ENCODE measurements around the gene CREM.
A peak's percentile ranks its signal among the peaks of the same experiment; 100 is the strongest.

Gene CREM

GRCh38 chr10:35195361-35196306 lies 69.0 kb downstream of the CREM start:
- H3K4me1 ChIP-seq (ENCODE audit: control insufficient read depth, insufficient read depth, low read length) = peaks cover 6% of the 10 kb centered on the region
- peak overlapping the region; percentile 82 for H3K4me3 ChIP-seq (ENCODE audit: low read length)
- peak; percentile 95 for DNase-seq (ENCODE audit: low read depth)
- no peaks in the 10 kb centered on the region for H3K27me3 ChIP-seq (replicated peaks; ENCODE audit: control insufficient read depth, insufficient read depth, low read length)
- no peaks in the 10 kb centered on the region for H3K9me3 ChIP-seq (ENCODE audit: control insufficient read depth, low read length)
- H3K36me3 ChIP-seq (ENCODE audit: control insufficient read depth, insufficient read depth, low read length, severe bottlenecking) = no peaks in the 10 kb centered on the region
- peak overlapping the region; percentile 80 for H3K9ac ChIP-seq (ENCODE audit: low read length)

GRCh38 chr10:35200487-35200886 lies 73.8 kb downstream of the CREM start:
- Histone ChIP-seq H3K4me1 (ENCODE audit: control insufficient read depth, insufficient read depth, low read length) (peaks cover 10% of the 10 kb centered on the region), H3K27me3 (replicated peaks; ENCODE audit: control insufficient read depth, insufficient read depth, low read length) (no peaks in the 10 kb centered on the region), H3K36me3 (ENCODE audit: control insufficient read depth, insufficient read depth, low read length, severe bottlenecking) (no peaks in the 10 kb centered on the region), H3K4me3 (ENCODE audit: low read length) (no peak overlapping the region), H3K9me3 (ENCODE audit: control insufficient read depth, low read length) (no peaks in the 10 kb centered on the region), H3K9ac (ENCODE audit: low read length) (no peak overlapping the region)
- DNase-seq (ENCODE audit: low read depth) = no peak

GRCh38 chr10:35201234-35201633 lies 74.6 kb downstream of the CREM start:
- no peak for DNase-seq (ENCODE audit: low read depth)
- H3K36me3 ChIP-seq (ENCODE audit: control insufficient read depth, insufficient read depth, low read length, severe bottlenecking) = no peaks in the 10 kb centered on the region
- no peak overlapping the region for H3K9ac ChIP-seq (ENCODE audit: low read length)
- H3K9me3 ChIP-seq (ENCODE audit: control insufficient read depth, low read length) = no peaks in the 10 kb centered on the region
- no peak overlapping the region for H3K4me3 ChIP-seq (ENCODE audit: low read length)
- H3K4me1 ChIP-seq (ENCODE audit: control insufficient read depth, insufficient read depth, low read length) = peaks cover 9% of the 10 kb centered on the region
- H3K27me3 ChIP-seq (replicated peaks; ENCODE audit: control insufficient read depth, insufficient read depth, low read length) = no peaks in the 10 kb centered on the region

- Histone ChIP-seq H3K4me3 (ENCODE audit: low read length) (no peak overlapping the region), H3K27me3 (replicated peaks; ENCODE audit: control insufficient read depth, insufficient read depth, low read length) (no peaks in the 10 kb centered on the region)
Observed at GRCh38 chr10:35202050-35202449, 75.4 kb downstream of the CREM start.

GRCh38 chr10:35203745-35204144 lies 77.1 kb downstream of the CREM start:
- no peaks in the 10 kb centered on the region for H3K27me3 ChIP-seq (replicated peaks; ENCODE audit: control insufficient read depth, insufficient read depth, low read length)

More at GRCh38 chr10:35202050-35202449, 75.4 kb downstream of the CREM start:
- Histone ChIP-seq H3K9me3 (ENCODE audit: control insufficient read depth, low read length) (no peaks in the 10 kb centered on the region), H3K36me3 (ENCODE audit: control insufficient read depth, insufficient read depth, low read length, severe bottlenecking) (no peaks in the 10 kb centered on the region), H3K9ac (ENCODE audit: low read length) (no peak overlapping the region), H3K4me1 (ENCODE audit: control insufficient read depth, insufficient read depth, low read length) (peaks cover 5% of the 10 kb centered on the region)
- DNase-seq (ENCODE audit: low read depth) = no peak

GRCh38 chr10:35204650-35205319 lies 78.1 kb downstream of the CREM start:
- Histone ChIP-seq H3K9ac (ENCODE audit: low read length) (no peak overlapping the region), H3K4me3 (ENCODE audit: low read length) (no peak overlapping the region), H3K9me3 (ENCODE audit: control insufficient read depth, low read length) (no peaks in the 10 kb centered on the region), H3K27me3 (replicated peaks; ENCODE audit: control insufficient read depth, insufficient read depth, low read length) (no peaks in the 10 kb centered on the region), H3K4me1 (ENCODE audit: control insufficient read depth, insufficient read depth, low read length) (peaks cover 9% of the 10 kb centered on the region), H3K36me3 (ENCODE audit: control insufficient read depth, insufficient read depth, low read length, severe bottlenecking) (no peaks in the 10 kb centered on the region)
- DNase-seq (ENCODE audit: low read depth) = no peak

More at GRCh38 chr10:35203745-35204144, 77.1 kb downstream of the CREM start:
- Histone ChIP-seq H3K36me3 (ENCODE audit: control insufficient read depth, insufficient read depth, low read length, severe bottlenecking) (no peaks in the 10 kb centered on the region), H3K4me3 (ENCODE audit: low read length) (no peak overlapping the region), H3K9me3 (ENCODE audit: control insufficient read depth, low read length) (no peaks in the 10 kb centered on the region), H3K4me1 (ENCODE audit: control insufficient read depth, insufficient read depth, low read length) (peaks cover 9% of the 10 kb centered on the region), H3K9ac (ENCODE audit: low read length) (no peak overlapping the region)
- DNase-seq (ENCODE audit: low read depth) = no peak

GRCh38 chr10:35206274-35206673 lies 79.6 kb downstream of the CREM start:
- Histone ChIP-seq H3K27me3 (replicated peaks; ENCODE audit: control insufficient read depth, insufficient read depth, low read length) (no peaks in the 10 kb centered on the region), H3K4me3 (ENCODE audit: low read length) (no peak overlapping the region)

GRCh38 chr10:35208536-35208935 lies 81.9 kb downstream of the CREM start:
- H3K9me3 ChIP-seq (ENCODE audit: control insufficient read depth, low read length) = no peaks in the 10 kb centered on the region
- H3K4me3 ChIP-seq (ENCODE audit: low read length) = no peak overlapping the region
- H3K27me3 ChIP-seq (replicated peaks; ENCODE audit: control insufficient read depth, insufficient read depth, low read length) = no peaks in the 10 kb centered on the region
- H3K9ac ChIP-seq (ENCODE audit: low read length) = no peak overlapping the region
- H3K36me3 ChIP-seq (ENCODE audit: control insufficient read depth, insufficient read depth, low read length, severe bottlenecking) = no peaks in the 10 kb centered on the region
- peaks cover 20% of the 10 kb centered on the region for H3K4me1 ChIP-seq (ENCODE audit: control insufficient read depth, insufficient read depth, low read length)
- no peak for DNase-seq (ENCODE audit: low read depth)

More at GRCh38 chr10:35206274-35206673, 79.6 kb downstream of the CREM start:
- Histone ChIP-seq H3K4me1 (ENCODE audit: control insufficient read depth, insufficient read depth, low read length) (peaks cover 14% of the 10 kb centered on the region), H3K36me3 (ENCODE audit: control insufficient read depth, insufficient read depth, low read length, severe bottlenecking) (no peaks in the 10 kb centered on the region), H3K9ac (ENCODE audit: low read length) (no peak overlapping the region), H3K9me3 (ENCODE audit: control insufficient read depth, low read length) (no peaks in the 10 kb centered on the region)
- DNase-seq (ENCODE audit: low read depth) = no peak

- Histone ChIP-seq H3K4me3 (ENCODE audit: low read length) (no peak overlapping the region), H3K4me1 (ENCODE audit: control insufficient read depth, insufficient read depth, low read length) (peaks cover 20% of the 10 kb centered on the region), H3K36me3 (ENCODE audit: control insufficient read depth, insufficient read depth, low read length, severe bottlenecking) (no peaks in the 10 kb centered on the region), H3K9ac (ENCODE audit: low read length) (no peak overlapping the region), H3K27me3 (replicated peaks; ENCODE audit: control insufficient read depth, insufficient read depth, low read length) (no peaks in the 10 kb centered on the region), H3K9me3 (ENCODE audit: control insufficient read depth, low read length) (no peaks in the 10 kb centered on the region)
- no peak for DNase-seq (ENCODE audit: low read depth)
Observed at GRCh38 chr10:35208949-35209613, 82.4 kb downstream of the CREM start.

GRCh38 chr10:35210961-35211360 lies 84.3 kb downstream of the CREM start:
- H3K9me3 ChIP-seq (ENCODE audit: control insufficient read depth, low read length) = no peaks in the 10 kb centered on the region
- no peaks in the 10 kb centered on the region for H3K36me3 ChIP-seq (ENCODE audit: control insufficient read depth, insufficient read depth, low read length, severe bottlenecking)
- H3K9ac ChIP-seq (ENCODE audit: low read length) = no peak overlapping the region
- H3K27me3 ChIP-seq (replicated peaks; ENCODE audit: control insufficient read depth, insufficient read depth, low read length) = no peaks in the 10 kb centered on the region
- peaks cover 15% of the 10 kb centered on the region for H3K4me1 ChIP-seq (ENCODE audit: control insufficient read depth, insufficient read depth, low read length)
- no peak overlapping the region for H3K4me3 ChIP-seq (ENCODE audit: low read length)
- DNase-seq (ENCODE audit: low read depth) = no peak

- Histone ChIP-seq H3K36me3 (ENCODE audit: control insufficient read depth, insufficient read depth, low read length, severe bottlenecking) (no peaks in the 10 kb centered on the region), H3K4me1 (ENCODE audit: control insufficient read depth, insufficient read depth, low read length) (peaks cover 15% of the 10 kb centered on the region), H3K27me3 (replicated peaks; ENCODE audit: control insufficient read depth, insufficient read depth, low read length) (no peaks in the 10 kb centered on the region), H3K9ac (ENCODE audit: low read length) (no peak overlapping the region), H3K4me3 (ENCODE audit: low read length) (no peak overlapping the region), H3K9me3 (ENCODE audit: control insufficient read depth, low read length) (no peaks in the 10 kb centered on the region)
- no peak for DNase-seq (ENCODE audit: low read depth)
Observed at GRCh38 chr10:35211390-35211789, 84.7 kb downstream of the CREM start.

Data from adipocyte (in vitro differentiated cells).